T-helper 17 cell (primary cell): ENCODE measurements around the gene NOP53. TPM values are rescaled to one million over a fixed set of nuclear protein-coding genes. Genes with fewer than 3 reads are reported as not detected.
A peak's percentile ranks its signal among the peaks of the same experiment; 100 is the strongest.
"Not testable (repeated sequence)": the region's sequence is repeated elsewhere in the genome, so short reads cannot be mapped to it uniquely, and the experiment has no call there.

Source experiments
- ATAC-seq: fragments of 150-1000 bp; cut with Tn5 transposase; 2 replicates; pipeline ENCODE4 v1.10.0; 2021; ENCODE audit warnings: mild to moderate bottlenecking, moderate library complexity
- DNase-seq, 3 donors: peaks; one replicate each; pipeline versions ENCODE4 v3.0.0 to v3.0.0-alpha.2; 2020 to 2021
- H3K9me3 ChIP-seq: one replicate; pipeline ENCODE4 v1.7.0; 2013; ENCODE audit warnings: low read length, mild to moderate bottlenecking; ENCODE audit not compliant: control insufficient read depth, poor library complexity, severe bottlenecking
- H3K27ac Mint-ChIP-seq: one replicate; pipeline ENCODE4 v1.8.0; 2022; ENCODE audit warnings: mild to moderate bottlenecking, moderate library complexity, mixed read lengths
- H3K27me3 Mint-ChIP-seq: one replicate; pipeline ENCODE4 v1.8.0; 2022; ENCODE audit warnings: mixed read lengths
- H3K36me3 Mint-ChIP-seq: one replicate; pipeline ENCODE4 v1.8.0; 2022; ENCODE audit warnings: low read depth, mixed read lengths
- H3K4me1 Mint-ChIP-seq: one replicate; pipeline ENCODE4 v1.8.0; 2022; ENCODE audit warnings: mild to moderate bottlenecking, mixed read lengths
- H3K4me3 Mint-ChIP-seq: one replicate; pipeline ENCODE4 v1.8.0; 2022; ENCODE audit warnings: mild to moderate bottlenecking, moderate library complexity, mixed read lengths
- total RNA-seq, 4 donors: library from RNA in 2 of 4; stranded (reverse) in 2 of 4; gene quantifications; one replicate each; pipeline ENCODE4 v1.2.3 and lab custom pipeline; 2022 to 2026

NOP53 gene
- total RNA-seq, 2 donors from 2014 or later: 742 to 873 TPM

- H3K4me3 Mint-ChIP-seq: no peak overlapping the region
- ATAC-seq (no peak), DNase-seq (no peak)
- peaks cover 4% of the 10 kb centered on the region for H3K36me3 Mint-ChIP-seq
- no peak overlapping the region for H3K27ac Mint-ChIP-seq
- peaks cover 47% of the 10 kb centered on the region for H3K27me3 Mint-ChIP-seq
- peaks cover 13% of the 10 kb centered on the region for H3K4me1 Mint-ChIP-seq
- H3K9me3 ChIP-seq: no peaks in the 10 kb centered on the region
Observed at GRCh38 chr19:47726467-47726866, 18.9 kb upstream of the NOP53 start.

GRCh38 chr19:47728295-47728694 lies 17.1 kb upstream of the NOP53 start:
- peaks cover 37% of the 10 kb centered on the region for H3K27me3 Mint-ChIP-seq
- DNase-seq, ATAC-seq, H3K9me3 ChIP-seq, H3K27ac Mint-ChIP-seq, H3K36me3 Mint-ChIP-seq: not testable (repeated sequence)
- peak overlapping the region; percentile 75 for H3K4me3 Mint-ChIP-seq
- peaks cover 13% of the 10 kb centered on the region for H3K4me1 Mint-ChIP-seq

GRCh38 chr19:47729468-47729798 lies 15.9 kb upstream of the NOP53 start:
- no peak overlapping the region for H3K27ac Mint-ChIP-seq
- H3K36me3 Mint-ChIP-seq: peaks cover 4% of the 10 kb centered on the region
- no peaks in the 10 kb centered on the region for H3K9me3 ChIP-seq
- peak; percentile 36 for ATAC-seq
- DNase-seq: no peak
- H3K4me3 Mint-ChIP-seq: peak overlapping the region; percentile 77
- peaks cover 39% of the 10 kb centered on the region for H3K27me3 Mint-ChIP-seq
- H3K4me1 Mint-ChIP-seq: peaks cover 19% of the 10 kb centered on the region

GRCh38 chr19:47729799-47730520 lies 15.4 kb upstream of the NOP53 start:
- ATAC-seq: peak; percentile 72
- H3K27ac Mint-ChIP-seq: no peak overlapping the region
- H3K4me3 Mint-ChIP-seq: peak overlapping the region; percentile 77
- no peak for DNase-seq
- peaks cover 19% of the 10 kb centered on the region for H3K4me1 Mint-ChIP-seq
- H3K9me3 ChIP-seq: no peaks in the 10 kb centered on the region
- H3K36me3 Mint-ChIP-seq: peaks cover 4% of the 10 kb centered on the region
- H3K27me3 Mint-ChIP-seq: peaks cover 38% of the 10 kb centered on the region

- H3K4me3 Mint-ChIP-seq: peak overlapping the region; percentile 77
- peaks cover 38% of the 10 kb centered on the region for H3K27me3 Mint-ChIP-seq
Observed at GRCh38 chr19:47730521-47730889, 14.8 kb upstream of the NOP53 start.

GRCh38 chr19:47730910-47731309 lies 14.4 kb upstream of the NOP53 start:
- no peak for ATAC-seq
- Mint-ChIP-seq H3K36me3 (peaks cover 4% of the 10 kb centered on the region), H3K4me3 (no peak overlapping the region), H3K4me1 (peaks cover 19% of the 10 kb centered on the region), H3K27ac (no peak overlapping the region), H3K27me3 (peaks cover 38% of the 10 kb centered on the region)
- H3K9me3 ChIP-seq: no peaks in the 10 kb centered on the region
- no peak for DNase-seq

More at GRCh38 chr19:47730521-47730889, 14.8 kb upstream of the NOP53 start:
- H3K36me3 Mint-ChIP-seq: peaks cover 4% of the 10 kb centered on the region
- H3K27ac Mint-ChIP-seq: no peak overlapping the region
- ATAC-seq: no peak
- peaks cover 19% of the 10 kb centered on the region for H3K4me1 Mint-ChIP-seq
- H3K9me3 ChIP-seq: no peaks in the 10 kb centered on the region
- no peak for DNase-seq

GRCh38 chr19:47735131-47735530 lies 10.2 kb upstream of the NOP53 start:
- Mint-ChIP-seq H3K4me1 (peaks cover 8% of the 10 kb centered on the region), H3K36me3 (no peaks in the 10 kb centered on the region), H3K4me3 (no peak overlapping the region), H3K27me3 (peaks cover 17% of the 10 kb centered on the region), H3K27ac (no peak overlapping the region)
- no peak for ATAC-seq
- H3K9me3 ChIP-seq: no peaks in the 10 kb centered on the region
- no peak for DNase-seq

GRCh38 chr19:47740866-47741519 lies 4.4 kb upstream of the NOP53 start:
- peak overlapping the region; percentile 21 for H3K27ac Mint-ChIP-seq
- H3K4me3 Mint-ChIP-seq: no peak overlapping the region
- H3K9me3 ChIP-seq: no peaks in the 10 kb centered on the region
- no peaks in the 10 kb centered on the region for H3K27me3 Mint-ChIP-seq
- H3K4me1 Mint-ChIP-seq: peaks cover 14% of the 10 kb centered on the region
- no peak for DNase-seq
- H3K36me3 Mint-ChIP-seq: peaks cover 2% of the 10 kb centered on the region
- ATAC-seq: no peak

GRCh38 chr19:47741544-47742140 lies 3.7 kb upstream of the NOP53 start:
- no peak for DNase-seq
- Mint-ChIP-seq H3K4me1 (peaks cover 14% of the 10 kb centered on the region), H3K27me3 (no peaks in the 10 kb centered on the region), H3K27ac (no peak overlapping the region), H3K36me3 (peaks cover 2% of the 10 kb centered on the region), H3K4me3 (peak overlapping the region; percentile 41)
- no peak for ATAC-seq
- no peaks in the 10 kb centered on the region for H3K9me3 ChIP-seq

- no peaks in the 10 kb centered on the region for H3K27me3 Mint-ChIP-seq
- DNase-seq: no peak
- H3K4me3 Mint-ChIP-seq: peak overlapping the region; percentile 79
- peaks cover 14% of the 10 kb centered on the region for H3K4me1 Mint-ChIP-seq
- no peak for ATAC-seq
- H3K9me3 ChIP-seq: no peaks in the 10 kb centered on the region
- H3K36me3 Mint-ChIP-seq: peaks cover 2% of the 10 kb centered on the region
- no peak overlapping the region for H3K27ac Mint-ChIP-seq
Observed at GRCh38 chr19:47742634-47743033, 2.7 kb upstream of the NOP53 start.

- ATAC-seq, H3K27me3 Mint-ChIP-seq, H3K36me3 Mint-ChIP-seq, H3K9me3 ChIP-seq, DNase-seq: not testable (repeated sequence)
- Mint-ChIP-seq H3K4me1 (peaks cover 27% of the 10 kb centered on the region), H3K4me3 (peak overlapping the region; percentile 99), H3K27ac (peak overlapping the region; percentile 99)
Observed at GRCh38 chr19:47746129-47746528, 783 bp downstream of the NOP53 start.

- no peaks in the 10 kb centered on the region for H3K27me3 Mint-ChIP-seq
- no peaks in the 10 kb centered on the region for H3K9me3 ChIP-seq
- peak overlapping the region; percentile 55 for H3K4me3 Mint-ChIP-seq
- ATAC-seq: no peak
- H3K36me3 Mint-ChIP-seq: peaks cover 4% of the 10 kb centered on the region
- peak overlapping the region; percentile 91 for H3K27ac Mint-ChIP-seq
- no peak for DNase-seq
- peaks cover 20% of the 10 kb centered on the region for H3K4me1 Mint-ChIP-seq
Observed at GRCh38 chr19:47749326-47749725, 4.0 kb downstream of the NOP53 start.

GRCh38 chr19:47750752-47751151 lies 5.4 kb downstream of the NOP53 start:
- DNase-seq: no peak
- ATAC-seq: no peak
- no peak overlapping the region for H3K27ac Mint-ChIP-seq
- H3K36me3 Mint-ChIP-seq: peaks cover 2% of the 10 kb centered on the region
- H3K4me3 Mint-ChIP-seq: peak overlapping the region; percentile 31
- no peaks in the 10 kb centered on the region for H3K9me3 ChIP-seq
- no peaks in the 10 kb centered on the region for H3K27me3 Mint-ChIP-seq
- peaks cover 15% of the 10 kb centered on the region for H3K4me1 Mint-ChIP-seq
